Measurements from ENCODE around the gene CYRIA.

CYRIA gene

GRCh38 chr2:16649353-16650286 lies 16.0 kb downstream of the CYRIA start:
- ChIA-PET POLR2A (interaction anchor here (0.6 kb wide), 1 partner anchor 55 kb away, joined by 3 read pairs; no protein-coding TSS in a partner anchor), CTCF (interaction anchor here (1.0 to 6.6 kb wide), 3 partner anchors 13 to 107 kb away, joined by 3 to 42 read pairs (median 3); partner anchors contain the start of gene CYRIA)
- DNase-seq (ENCODE audit: extremely low spot score) = no peak
- no peak for TF ChIP-seq CTCF (IDR thresholded peaks at IDR 0.05; ENCODE audit: control extremely low read depth, extremely low read depth, low read depth, missing control alignments)

GRCh38 chr2:16647992-16648617 lies 17.5 kb downstream of the CYRIA start:
- CTCF ChIA-PET = interaction anchor here (0.7 kb wide), 1 partner anchor 14 kb away, joined by 3 read pairs; no protein-coding TSS in a partner anchor
- POLR2A ChIA-PET = no interaction called here
- no peak for DNase-seq (ENCODE audit: extremely low spot score)
- no peak for TF ChIP-seq CTCF (IDR thresholded peaks at IDR 0.05; ENCODE audit: control extremely low read depth, extremely low read depth, low read depth, missing control alignments)

- no peak for DNase-seq (ENCODE audit: extremely low spot score)
- POLR2A ChIA-PET = no interaction called here
- CTCF ChIA-PET = interaction anchor here (1.0 to 2.7 kb wide), 5 partner anchors 8 to 110 kb away, joined by 3 to 9 read pairs (median 5); no protein-coding TSS in a partner anchor
- TF ChIP-seq CTCF (IDR thresholded peaks at IDR 0.05; ENCODE audit: control extremely low read depth, extremely low read depth, low read depth, missing control alignments) = no peak
These were observed 19.7 kb downstream of the CYRIA start for GRCh38 chr2:16645775-16646559.

- no peak for DNase-seq (ENCODE audit: extremely low spot score)
- ChIA-PET CTCF (interaction anchor here (1.6 to 2.7 kb wide), 3 partner anchors 9 to 111 kb away, joined by 5 to 9 read pairs (median 7); no protein-coding TSS in a partner anchor), POLR2A (no interaction called here)
- no peak for TF ChIP-seq CTCF (IDR thresholded peaks at IDR 0.05; ENCODE audit: control extremely low read depth, extremely low read depth, low read depth, missing control alignments)
These were observed 20.5 kb downstream of the CYRIA start for GRCh38 chr2:16645088-16645487.

- POLR2A ChIA-PET = no interaction called here
- CTCF ChIA-PET = interaction anchor here (1.2 to 2.7 kb wide), 10 partner anchors 8 to 112 kb away, joined by 3 to 10 read pairs (median 6); no protein-coding TSS in a partner anchor
- DNase-seq (ENCODE audit: extremely low spot score) = no peak
- no peak for TF ChIP-seq CTCF (IDR thresholded peaks at IDR 0.05; ENCODE audit: control extremely low read depth, extremely low read depth, low read depth, missing control alignments)
These were observed 21.3 kb downstream of the CYRIA start for GRCh38 chr2:16644221-16644925.

Data from GM10248 (cell line).